ENCODE data around the gene P4HB.

P4HB gene

DNA sequence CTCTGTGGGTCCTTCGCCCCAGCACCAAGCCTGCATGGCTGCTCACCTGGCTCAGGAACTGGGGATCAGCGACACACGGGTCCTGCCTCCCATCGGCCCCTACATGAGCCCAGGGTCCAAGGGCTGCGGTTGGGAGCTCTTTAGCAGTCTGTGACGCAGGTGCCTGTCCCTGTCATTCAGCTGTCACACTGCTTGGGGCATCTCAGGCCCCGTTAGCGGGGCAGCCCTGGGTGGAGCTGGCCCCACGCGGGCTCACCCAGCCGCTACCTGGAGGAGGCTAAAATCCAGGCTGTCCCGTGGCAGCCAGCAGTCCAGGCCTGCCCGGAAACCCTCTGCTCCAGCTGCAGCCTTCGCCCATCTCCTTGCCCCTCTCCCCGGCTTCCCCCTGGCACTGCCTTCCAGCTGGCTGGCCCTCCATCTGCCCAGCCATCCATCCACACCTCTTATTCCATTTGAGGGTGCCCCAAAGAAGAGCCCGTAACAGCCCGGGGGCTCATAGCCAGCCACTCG lies 53.1 kb downstream of the P4HB start:
- DNase-seq = no peak

- no peak for DNase-seq
Measured at GRCh38 chr17:81806461-81807209, 53.7 kb downstream of the P4HB start.

DNA sequence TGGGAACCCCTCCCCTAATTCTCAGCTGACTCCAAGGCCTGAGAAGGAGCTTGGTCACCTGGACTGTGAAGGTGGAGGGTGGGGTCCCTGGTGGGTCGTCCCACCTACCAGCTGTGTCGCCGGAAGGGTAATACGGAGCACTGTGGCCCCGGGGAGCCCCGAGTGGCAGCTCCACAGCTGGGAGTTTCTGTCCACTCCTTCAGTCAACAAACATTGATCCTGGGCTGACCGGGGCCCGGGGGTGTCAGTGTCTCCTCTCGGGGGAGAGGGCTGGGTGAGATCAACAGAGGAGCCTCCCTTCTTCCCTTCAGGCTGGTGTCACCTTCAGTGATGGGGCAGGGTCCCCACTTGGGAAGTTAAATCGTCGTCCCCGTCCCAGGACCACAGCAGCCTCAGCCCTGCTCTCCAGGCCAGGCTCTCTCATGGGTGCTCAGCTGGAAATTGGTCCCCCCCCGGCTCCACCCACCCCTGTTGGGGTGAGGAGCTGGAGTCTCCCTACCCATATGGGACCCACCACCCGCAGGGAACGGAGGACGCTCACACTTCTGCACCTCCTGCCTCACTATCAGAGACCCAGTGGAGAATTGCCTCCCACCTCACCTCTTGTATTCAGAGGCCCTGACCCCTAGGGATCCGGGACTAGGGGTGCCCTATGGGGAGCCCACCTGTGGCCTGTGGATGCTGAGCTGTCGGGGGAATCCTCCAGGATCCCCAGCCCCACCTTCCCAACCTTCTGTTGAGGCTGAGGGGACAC lies 54.5 kb downstream of the P4HB start:
- DNase-seq = no peak

- no peak for DNase-seq
Measured at GRCh38 chr17:81804559-81805399, 55.6 kb downstream of the P4HB start.

DNA sequence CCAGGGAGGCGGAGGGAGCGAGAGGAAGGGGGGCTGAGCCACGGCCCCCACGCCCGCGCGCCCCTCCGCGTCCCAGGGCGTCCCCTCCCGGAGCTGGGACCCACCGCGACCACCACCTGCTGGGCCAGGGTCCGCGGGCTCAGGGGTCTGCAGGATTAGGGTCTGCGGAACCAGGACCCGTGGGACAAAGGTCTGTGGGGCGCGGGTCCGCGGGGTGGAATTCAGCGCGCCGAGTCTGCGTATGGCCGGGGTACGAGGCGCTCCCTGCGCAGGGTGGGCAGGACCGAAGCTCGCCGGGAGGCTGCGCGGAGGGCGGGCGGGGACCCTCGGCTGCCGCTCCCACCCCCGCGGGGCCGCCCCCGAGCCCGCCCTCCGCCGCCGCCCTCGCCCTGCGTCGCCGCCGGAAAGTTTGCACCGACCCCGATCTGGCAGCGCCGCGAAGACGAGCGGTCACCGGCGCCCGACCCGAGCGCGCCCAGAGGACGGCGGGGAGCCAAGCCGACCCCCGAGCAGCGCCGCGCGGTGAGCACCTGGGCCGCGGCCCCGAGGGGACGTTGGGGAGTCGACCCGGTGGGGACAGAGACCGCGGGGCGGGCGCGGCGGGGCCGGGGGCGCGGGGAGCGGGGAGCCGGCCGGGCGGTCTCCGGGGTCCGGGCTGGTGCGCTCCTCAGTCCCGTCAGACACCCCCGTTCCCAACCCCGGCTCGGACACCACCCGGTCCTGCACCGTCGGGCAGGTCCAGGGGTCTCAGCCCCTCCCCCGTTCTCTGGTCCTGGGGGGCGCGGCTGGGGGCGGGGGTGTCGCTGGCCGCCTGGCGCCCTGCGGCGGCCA lies 56.4 kb downstream of the P4HB start, which contains the start of gene GCGR:
Gene GCGR (plus strand): TSS at position 423 of the 831 bp plus-strand sequence. CDS start 4,869 bp downstream, outside the sequence.
- DNase-seq = no peak

DNA sequence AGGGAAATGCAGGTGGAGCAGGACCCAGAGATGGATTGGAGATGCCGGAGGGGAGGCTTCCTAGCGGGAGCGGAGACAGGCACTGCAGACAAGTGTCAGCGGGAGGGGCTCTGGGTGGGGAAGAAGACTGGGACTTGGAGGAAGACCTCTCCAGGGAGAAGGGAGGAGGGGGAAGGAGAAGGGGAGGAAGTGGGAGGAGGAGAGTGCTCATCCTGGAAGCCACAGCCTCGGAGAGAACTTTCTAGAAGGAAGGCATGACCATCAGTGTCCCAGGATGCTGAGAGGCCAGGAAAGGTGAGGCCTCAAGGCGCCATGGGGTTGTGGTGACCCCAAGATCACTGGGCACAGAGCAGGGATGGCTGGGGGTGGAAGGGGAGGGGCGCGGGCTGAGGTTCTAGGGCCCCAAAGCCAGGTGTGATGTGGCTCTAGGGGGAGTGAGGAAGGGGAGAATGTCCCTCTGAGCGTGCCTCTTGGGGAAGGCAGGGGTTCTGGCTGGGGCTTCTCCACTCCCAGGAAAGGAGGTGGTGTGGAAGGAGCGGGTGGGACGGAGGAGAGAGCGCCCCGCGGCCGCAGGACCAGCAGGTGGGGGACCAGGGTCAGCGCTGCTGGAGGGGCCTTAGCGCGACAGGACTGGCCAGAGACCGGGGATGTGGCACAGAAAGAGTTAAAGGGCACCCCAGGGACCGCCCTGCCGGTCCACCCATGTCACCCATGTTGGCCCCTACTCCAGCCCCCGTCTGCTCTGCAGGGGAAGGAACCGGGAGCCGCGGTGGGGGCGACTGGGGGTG lies 57.3 kb downstream of the P4HB start:
- DNase-seq = no peak

- DNase-seq = no peak
Measured at GRCh38 chr17:81802048-81802758, 58.1 kb downstream of the P4HB start.

DNA sequence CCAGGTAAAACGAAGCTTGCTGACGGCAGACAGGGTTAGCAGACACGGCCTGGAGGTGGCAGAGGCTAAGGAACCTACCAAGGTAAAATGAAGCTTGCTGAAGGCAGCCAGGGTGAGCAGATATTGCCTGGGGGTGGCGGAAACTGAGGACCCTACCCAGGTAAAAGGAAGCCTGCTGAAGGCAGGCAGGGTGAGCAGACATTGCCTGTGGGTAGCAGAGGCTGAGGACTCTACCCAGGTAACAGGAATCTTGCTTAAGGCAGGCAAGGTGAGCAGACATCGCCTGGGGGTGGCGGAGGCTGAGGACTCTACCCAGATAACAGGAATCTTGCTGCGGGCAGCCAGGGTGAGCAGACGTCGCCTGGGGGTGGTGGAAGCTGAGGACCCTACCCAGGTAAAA lies 59.0 kb downstream of the P4HB start:
- no peak for DNase-seq

GRCh38 chr17:81794509-81794908 lies 65.8 kb downstream of the P4HB start:
- no peak for DNase-seq

- DNase-seq = no peak
Measured at GRCh38 chr17:81794074-81794476, 66.3 kb downstream of the P4HB start.

Data from activated CD8-positive, alpha-beta memory T cell treated with anti-CD3 and anti-CD28 coated beads, Interleukin-2, amount 50 U/mL, for 48 hours (primary cell).